GM23338 (cell line): ENCODE data around the gene KCNIP3. TPM values are rescaled to one million over a fixed set of nuclear protein-coding genes. Genes with fewer than 3 reads are reported as not detected.

Experiments
- ATAC-seq: fragments of 200-7000 bp; cut with Tn5 transposase; 3 replicates; pipeline ENCODE4 v1.9.1; 2020
- DNase-seq: peaks from one replicate; pipeline ENCODE4 v3.0.0-alpha.2; 2015; ENCODE audit warnings: low spot score
- H2AFZ ChIP-seq: fragments of 200-600 bp; sonication (generic); 2 replicates; pipeline ENCODE4 v1.8.0; 2016; ENCODE audit warnings: antibody characterized with exemption, mild to moderate bottlenecking, moderate library complexity
- H3F3A ChIP-seq: fragments of 200-600 bp; sonication (generic); replicated peaks from 2 replicates; pipeline ENCODE4 v1.8.0; 2017; ENCODE audit warnings: antibody characterized with exemption, mixed run types, low read depth
- H3K27ac ChIP-seq: fragments of 200-600 bp; sonication (generic); 2 replicates; pipeline ENCODE4 v1.6.1; 2016; ENCODE audit warnings: low read depth
- H3K27me3 ChIP-seq: fragments of 200-600 bp; sonication (generic); 2 replicates; pipeline ENCODE4 v1.8.0; 2016; ENCODE audit warnings: mild to moderate bottlenecking, mixed run types, moderate library complexity; ENCODE audit not compliant: insufficient read depth
- H3K36me3 ChIP-seq: fragments of 200-600 bp; sonication (generic); 2 replicates; pipeline ENCODE4 v1.8.0; 2016; ENCODE audit warnings: mild to moderate bottlenecking; ENCODE audit not compliant: insufficient read depth
- H3K4me1 ChIP-seq: fragments of 200-600 bp; sonication (generic); 2 replicates; pipeline ENCODE4 v1.8.0; 2016; ENCODE audit warnings: mild to moderate bottlenecking, moderate library complexity; ENCODE audit not compliant: insufficient read depth
- H3K4me2 ChIP-seq: fragments of 200-600 bp; sonication (generic); 2 replicates; pipeline ENCODE4 v1.7.1; 2017; ENCODE audit warnings: mixed run types
- H3K4me3 ChIP-seq: fragments of 200-600 bp; sonication (generic); 2 replicates; pipeline ENCODE4 v1.6.1; 2016; ENCODE audit warnings: mixed run types
- H3K79me2 ChIP-seq: fragments of 200-600 bp; sonication (generic); replicated peaks from 2 replicates; pipeline ENCODE4 v1.8.0; 2017; ENCODE audit warnings: mild to moderate bottlenecking; ENCODE audit not compliant: insufficient read depth
- H3K9me2 ChIP-seq: fragments of 200-600 bp; sonication (generic); 2 replicates; pipeline ENCODE4 v1.8.0; 2017; ENCODE audit not compliant: insufficient read depth
- H4K20me1 ChIP-seq: fragments of 200-600 bp; sonication (generic); replicated peaks from 2 replicates; pipeline ENCODE4 v1.8.0; 2017; ENCODE audit warnings: mild to moderate bottlenecking; ENCODE audit not compliant: insufficient read depth
- H3K27ac Mint-ChIP-seq: 2 replicates; pipeline ENCODE4 v1.8.0; 2020; ENCODE audit warnings: inconsistent platforms, mild to moderate bottlenecking, moderate library complexity, mixed read lengths
- H3K27me3 Mint-ChIP-seq: 3 replicates; pipeline ENCODE4 v1.8.0; 2022; ENCODE audit warnings: low read depth, mild to moderate bottlenecking, moderate library complexity, mixed read lengths, inconsistent platforms; ENCODE audit not compliant: insufficient read depth, poor library complexity
- H3K36me3 Mint-ChIP-seq: 3 replicates; pipeline ENCODE4 v1.8.0; 2021; ENCODE audit warnings: low read depth, mild to moderate bottlenecking, inconsistent platforms, moderate library complexity, mixed read lengths
- H3K4me1 Mint-ChIP-seq: 3 replicates; pipeline ENCODE4 v1.8.0; 2020; ENCODE audit warnings: mild to moderate bottlenecking, inconsistent platforms, mixed read lengths
- H3K4me3 Mint-ChIP-seq: 3 replicates; pipeline ENCODE4 v1.8.0; 2021; ENCODE audit warnings: moderate library complexity, mild to moderate bottlenecking, inconsistent platforms, mixed read lengths
- H3K9me3 Mint-ChIP-seq: 3 replicates; pipeline ENCODE4 v1.8.0; 2020; ENCODE audit warnings: moderate library complexity, mild to moderate bottlenecking, inconsistent platforms, mixed read lengths
- CREB1 ChIP-seq: fragments of 250-450 bp; sonication (Bioruptor Pico); IDR thresholded peaks from 2 replicates; pipeline ENCODE4 v1.5.0; 2020; ENCODE audit warnings: low read depth, mild to moderate bottlenecking, moderate library complexity
- EZH2 ChIP-seq: fragments of 200-600 bp; sonication (generic); IDR thresholded peaks from one replicate; pipeline ENCODE4 v1.8.0; 2017; ENCODE audit warnings: antibody characterized with exemption, mild to moderate bottlenecking, low read depth; ENCODE audit not compliant: unreplicated experiment
- EZH2phosphoT487 ChIP-seq: fragments of 200-600 bp; sonication (generic); IDR thresholded peaks from one replicate; pipeline ENCODE4 v1.8.1; 2018; ENCODE audit warnings: antibody characterized with exemption; ENCODE audit not compliant: unreplicated experiment
- JUNB ChIP-seq: IDR thresholded peaks from one replicate; pipeline ENCODE4 v1.6.1; 2016; ENCODE audit warnings: antibody characterized with exemption; ENCODE audit not compliant: unreplicated experiment
- NANOG ChIP-seq: IDR thresholded peaks from 2 replicates; pipeline ENCODE4 v1.6.1; 2016; ENCODE audit warnings: antibody characterized with exemption, borderline replicate concordance
- REST ChIP-seq: IDR thresholded peaks from one replicate; pipeline ENCODE4 v1.6.1; 2018; ENCODE audit warnings: antibody characterized with exemption; ENCODE audit not compliant: unreplicated experiment
- STAT1 ChIP-seq: IDR thresholded peaks from one replicate; pipeline ENCODE4 v1.6.1; 2016; ENCODE audit warnings: antibody characterized with exemption; ENCODE audit not compliant: unreplicated experiment
- ZNF114 ChIP-seq: fragments of 250-450 bp; sonication (Bioruptor Pico); IDR thresholded peaks from 2 replicates; pipeline ENCODE4 v1.5.0; 2020; ENCODE audit warnings: mild to moderate bottlenecking, moderate library complexity
- polyA plus RNA-seq: library from polyadenylated mRNA; unstranded; fragments of >200 nt; fragmentation: Nextera tagmentation; extraction: Ambion mirVana; gene quantifications from 2 replicates; pipeline ENCODE4 v1.2.1, GENCODE V29; 2016
- total RNA-seq: library from RNA; depleted of rRNA; stranded (reverse); fragments of >200 nt; shearing (Covaris generic); gene quantifications from 2 replicates; pipeline ENCODE4 v1.2.3, GENCODE V29; 2014
- TF ChIP-seq, protein P1 (sequence below): IDR thresholded peaks from 2 replicates; pipeline ENCODE4 v1.6.1; 2016; ENCODE audit warnings: antibody characterized with exemption

Gene KCNIP3
- total and polyA plus RNA-seq, 2 experiments from 2014 or later, result 0.32 to 0.83 TPM

DNA sequence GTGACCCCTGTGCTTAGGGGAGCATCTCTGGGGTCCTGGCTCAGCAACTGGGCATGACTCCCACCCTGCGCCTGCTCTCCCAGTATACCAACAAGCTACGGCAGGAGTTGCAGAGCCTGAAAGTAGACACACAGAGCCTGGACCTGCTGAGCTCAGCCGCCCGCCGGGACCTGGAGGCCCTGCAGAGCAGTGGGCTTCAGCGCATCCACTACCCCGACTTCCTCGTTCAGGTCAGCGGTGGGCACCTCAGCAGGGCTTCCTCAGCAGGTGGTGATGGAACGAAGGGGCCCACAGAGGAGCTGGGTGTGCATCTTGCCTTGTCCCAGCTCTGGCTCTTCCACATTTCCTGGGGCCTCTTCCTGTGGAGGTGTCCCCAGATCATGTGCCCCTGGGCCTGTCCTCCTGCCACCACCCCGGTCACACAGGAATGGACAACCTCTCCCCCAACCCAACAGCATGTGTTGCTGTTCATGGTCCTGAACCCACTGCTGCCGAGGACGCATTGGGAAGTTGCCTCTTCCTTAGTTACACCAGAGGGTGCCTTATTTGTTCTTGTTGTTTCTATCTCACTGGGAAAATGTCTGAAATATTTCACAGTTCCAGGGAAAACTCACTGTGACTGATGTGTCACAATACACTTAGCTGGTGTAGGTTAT is 12.1 kb upstream of the KCNIP3 start:
- Mint-ChIP-seq H3K4me1 (peaks cover 3% of the 10 kb centered on the region), H3K9me3 (peaks cover 1% of the 10 kb centered on the region), H3K27me3 (peaks cover 6% of the 10 kb centered on the region), H3K27ac (no peak overlapping the region), H3K4me3 (no peak overlapping the region), H3K36me3 (peaks cover 1% of the 10 kb centered on the region)
- Histone ChIP-seq H4K20me1 (no peaks in the 10 kb centered on the region), H3K27ac (no peak overlapping the region), H3K36me3 (no peaks in the 10 kb centered on the region), H3K4me2 (no peak overlapping the region), H3K4me1 (no peaks in the 10 kb centered on the region), H3K79me2 (no peaks in the 10 kb centered on the region), H3F3A (no peaks in the 10 kb centered on the region), H2AFZ (no peak overlapping the region), H3K4me3 (no peak overlapping the region), H3K27me3 (no peaks in the 10 kb centered on the region), H3K9me2 (no peaks in the 10 kb centered on the region)
- ATAC-seq (peak; percentile 44), DNase-seq (peak; percentile 41)
- TF ChIP-seq ZNF114 (CRISPR knock-in tag), result no peak
- TF ChIP-seq REST, result peak; percentile 72

- peaks cover 3% of the 10 kb centered on the region for H3K4me1 Mint-ChIP-seq
- TF ChIP-seq EZH2phosphoT487 (no peak), CREB1 (no peak), REST (no peak), JUNB (no peak), STAT1 (no peak), NANOG (no peak), ZNF114 (CRISPR knock-in tag) (no peak), EZH2 (no peak)
- TF ChIP-seq, protein P1, sequence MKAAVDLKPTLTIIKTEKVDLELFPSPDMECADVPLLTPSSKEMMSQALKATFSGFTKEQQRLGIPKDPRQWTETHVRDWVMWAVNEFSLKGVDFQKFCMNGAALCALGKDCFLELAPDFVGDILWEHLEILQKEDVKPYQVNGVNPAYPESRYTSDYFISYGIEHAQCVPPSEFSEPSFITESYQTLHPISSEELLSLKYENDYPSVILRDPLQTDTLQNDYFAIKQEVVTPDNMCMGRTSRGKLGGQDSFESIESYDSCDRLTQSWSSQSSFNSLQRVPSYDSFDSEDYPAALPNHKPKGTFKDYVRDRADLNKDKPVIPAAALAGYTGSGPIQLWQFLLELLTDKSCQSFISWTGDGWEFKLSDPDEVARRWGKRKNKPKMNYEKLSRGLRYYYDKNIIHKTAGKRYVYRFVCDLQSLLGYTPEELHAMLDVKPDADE, result no peak
Observed at GRCh38 chr2:95285542-95285932, 11.6 kb upstream of the KCNIP3 start.

More at GRCh38 chr2:95285542-95285932, 11.6 kb upstream of the KCNIP3 start:
- ATAC-seq (no peak), DNase-seq (no peak)
- Mint-ChIP-seq H3K27ac (no peak overlapping the region), H3K9me3 (peaks cover 7% of the 10 kb centered on the region), H3K27me3 (peaks cover 6% of the 10 kb centered on the region), H3K36me3 (peaks cover 7% of the 10 kb centered on the region), H3K4me3 (no peak overlapping the region)
- H3K79me2 ChIP-seq, result no peaks in the 10 kb centered on the region
- H4K20me1 ChIP-seq, result no peaks in the 10 kb centered on the region
- no peaks in the 10 kb centered on the region for H3K36me3 ChIP-seq
- no peaks in the 10 kb centered on the region for H3K9me2 ChIP-seq
- H3K4me2 ChIP-seq, result no peak overlapping the region
- no peaks in the 10 kb centered on the region for H3K27me3 ChIP-seq
- H3F3A ChIP-seq, result no peaks in the 10 kb centered on the region
- H2AFZ ChIP-seq, result no peak overlapping the region
- no peak overlapping the region for H3K4me3 ChIP-seq
- H3K27ac ChIP-seq, result no peak overlapping the region
- no peaks in the 10 kb centered on the region for H3K4me1 ChIP-seq
